HG02610 (cell line): ENCODE data around the gene NXN.
"Not testable (repeated sequence)": the region's sequence is repeated elsewhere in the genome, so short reads cannot be mapped to it uniquely, and the experiment has no call there.

Experiments used
- ATAC-seq: cut with Tn5 transposase; IDR thresholded peaks from one replicate; pipeline ENCODE4 v1.9.1; 2021; ENCODE audit warnings: mild to moderate bottlenecking, moderate library complexity; ENCODE audit not compliant: unreplicated experiment

Gene NXN

DNA sequence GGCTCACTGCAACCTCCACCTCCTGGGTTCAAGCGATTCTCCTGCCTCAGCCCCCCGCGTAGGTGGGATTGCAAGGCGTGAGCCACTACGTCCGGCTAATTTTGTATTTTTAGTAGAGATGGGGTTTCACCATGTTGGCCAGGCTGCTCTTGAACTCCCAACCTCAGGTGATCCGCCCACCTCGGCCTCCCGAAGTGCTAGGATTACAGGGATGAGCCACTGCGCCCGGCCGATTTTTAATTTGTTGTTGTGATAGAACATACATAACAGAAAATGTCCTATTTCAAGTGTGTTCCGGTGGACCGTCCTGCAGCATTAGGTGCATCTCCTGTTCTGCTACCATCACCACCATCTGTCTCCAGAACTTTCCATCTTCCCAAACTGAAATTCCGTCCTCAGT, 55.3 kb downstream of the NXN start:
- ATAC-seq = not testable (repeated sequence)

GRCh38 chr17:923633-924032, 55.9 kb downstream of the NXN start:
- no peak for ATAC-seq

- no peak for ATAC-seq
Measured at GRCh38 chr17:921161-921560, 58.4 kb downstream of the NXN start.

DNA sequence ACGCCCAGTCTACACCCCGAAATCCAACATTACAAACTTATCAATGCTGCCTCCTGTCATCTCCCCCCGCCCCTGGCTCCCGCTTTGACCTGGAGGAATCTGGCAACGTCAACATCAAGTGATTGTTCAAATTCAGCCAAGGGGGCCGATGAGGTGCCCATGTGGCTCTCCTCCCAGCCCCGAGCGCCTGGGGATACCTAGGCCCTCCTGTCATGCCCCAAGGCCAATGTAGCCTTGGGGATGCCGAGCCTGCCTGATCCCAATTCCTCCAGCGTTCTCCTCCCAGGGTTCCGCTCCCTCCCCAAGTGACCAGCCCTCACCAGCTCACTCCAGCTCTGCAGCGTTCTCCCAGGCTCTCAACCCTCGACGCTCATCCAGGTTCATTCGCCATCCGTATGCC, 59.4 kb downstream of the NXN start:
- ATAC-seq = no peak

- no peak for ATAC-seq
Measured at GRCh38 chr17:917941-918740, 61.4 kb downstream of the NXN start.

DNA sequence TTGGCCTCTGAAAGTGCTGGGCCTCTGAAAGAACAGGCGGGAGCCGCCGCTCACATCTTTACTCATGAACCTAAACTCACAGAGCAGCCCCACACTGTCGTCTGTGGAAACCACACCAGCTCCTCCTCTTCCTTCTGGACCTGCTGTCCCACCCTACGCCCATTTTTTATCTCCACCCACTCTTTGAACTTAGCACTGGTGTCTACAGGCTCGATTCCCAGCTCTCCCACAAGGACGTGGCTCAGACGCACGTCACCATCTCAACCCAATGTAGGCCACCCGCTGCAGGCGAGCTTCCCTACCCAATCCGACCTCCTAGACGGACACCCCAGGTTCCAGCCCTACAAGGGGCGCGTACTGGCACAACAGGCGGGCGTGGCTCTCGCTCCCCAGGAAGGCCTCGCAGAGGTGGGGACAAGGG, 62.2 kb downstream of the NXN start:
- ATAC-seq = no peak

- no peak for ATAC-seq
Measured at GRCh38 chr17:916315-916714, 63.3 kb downstream of the NXN start.

DNA sequence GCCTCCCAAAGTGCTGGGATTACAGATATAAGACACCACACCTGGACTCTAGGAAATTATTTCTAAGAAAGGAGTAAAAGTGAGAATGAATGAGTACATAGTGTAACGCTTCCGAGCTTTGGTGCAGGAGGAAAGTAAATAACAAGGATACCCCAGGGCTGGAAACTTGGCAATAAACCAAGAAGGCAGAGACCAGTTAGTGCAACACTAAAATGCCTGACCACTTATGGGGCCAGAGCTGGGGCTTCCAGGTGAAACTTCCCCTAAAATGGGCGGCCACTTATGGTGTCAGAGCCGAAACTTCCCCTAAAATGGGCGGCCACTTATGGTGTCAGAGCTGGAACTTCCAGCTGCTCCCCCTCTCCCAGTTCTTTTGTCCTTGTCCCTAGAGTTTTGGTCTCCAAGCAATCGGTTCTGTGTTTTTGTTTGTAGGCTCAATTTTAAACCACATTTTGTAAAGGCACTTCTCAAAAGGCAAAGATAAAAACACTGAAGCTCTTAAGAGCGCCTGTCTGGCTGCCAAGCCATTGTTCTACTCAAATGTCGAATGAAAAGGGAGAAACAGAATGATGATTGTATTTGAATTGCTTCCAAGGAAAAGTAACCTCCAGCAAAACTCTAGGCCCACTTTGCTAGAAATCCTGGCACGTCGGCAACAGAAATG, 63.9 kb downstream of the NXN start:
- ATAC-seq = no peak

GRCh38 chr17:914561-914960, 65.0 kb downstream of the NXN start:
- no peak for ATAC-seq

DNA sequence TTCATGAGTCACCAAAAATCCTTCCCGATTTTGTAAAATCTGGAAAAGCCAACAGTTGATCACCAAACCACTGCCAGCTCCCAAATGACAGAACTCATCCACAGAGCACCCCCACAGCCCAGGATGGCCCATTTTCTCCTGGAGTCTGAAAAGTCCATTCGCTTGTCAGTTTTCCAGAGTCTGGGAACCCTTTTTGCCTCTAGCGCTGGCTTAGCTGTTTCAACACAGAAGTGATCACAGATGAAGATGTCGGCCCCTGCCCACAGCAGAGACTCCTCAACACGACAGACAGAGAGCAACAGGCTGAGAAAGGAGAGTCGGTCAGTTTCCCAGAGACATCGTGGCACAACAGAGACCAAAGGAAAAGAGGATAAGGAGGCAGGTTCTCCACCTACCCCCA, 66.4 kb downstream of the NXN start:
- no peak for ATAC-seq

DNA sequence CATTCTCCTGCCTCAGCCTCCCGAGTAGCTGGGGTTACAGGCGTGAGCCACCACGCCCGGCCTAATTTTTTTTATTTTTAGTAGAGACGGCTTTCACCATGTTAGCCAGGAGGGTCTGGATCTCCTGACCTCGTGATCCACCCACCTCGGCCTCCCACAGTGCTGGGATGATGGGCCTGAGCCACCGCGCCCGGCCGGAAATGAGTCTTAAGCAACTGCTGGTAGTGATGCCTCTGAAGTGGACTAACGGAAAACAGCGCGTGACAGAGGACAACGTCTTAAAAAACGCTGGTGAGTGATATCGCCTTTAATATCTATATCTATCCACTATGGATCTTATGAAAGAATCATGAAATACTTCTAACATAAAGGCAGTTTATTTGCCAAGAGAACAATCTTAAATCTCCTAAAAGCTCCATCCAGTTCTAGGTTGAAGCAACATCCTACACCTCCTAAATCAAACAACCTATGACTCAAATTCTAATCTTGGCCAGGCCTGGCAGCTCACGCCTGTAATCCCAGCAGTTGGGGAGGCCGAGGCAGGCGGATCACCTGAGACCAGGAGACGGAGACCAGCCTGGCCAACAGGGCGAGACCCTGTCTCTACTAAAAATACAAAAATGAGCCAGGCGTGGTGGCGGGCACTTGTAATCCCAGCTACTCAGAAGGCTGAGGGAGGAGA, 69.8 kb downstream of the NXN start:
- ATAC-seq = no peak

- no peak for ATAC-seq
Measured at GRCh38 chr17:907725-908124, 71.9 kb downstream of the NXN start.

DNA sequence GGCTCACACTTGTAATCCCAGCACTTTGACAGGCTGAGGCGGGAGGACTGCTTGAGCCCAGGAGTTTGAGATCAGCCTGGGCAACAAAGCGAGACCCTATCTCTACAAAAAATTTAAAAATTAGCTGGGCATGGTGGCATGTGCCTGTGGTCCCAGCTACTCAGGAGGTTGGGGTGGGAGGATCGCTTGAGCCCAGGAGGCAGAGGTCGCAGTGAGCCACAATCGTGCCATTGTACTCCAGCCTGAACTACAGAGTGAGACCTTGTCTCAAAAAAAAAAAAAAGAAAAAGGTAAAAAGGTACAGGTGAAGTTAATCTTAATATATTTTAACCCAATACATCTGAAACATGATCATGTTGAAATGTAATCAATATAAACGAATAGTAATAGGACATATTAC, 73.9 kb downstream of the NXN start:
- not testable (repeated sequence) for ATAC-seq

GRCh38 chr17:903691-904481, 75.7 kb downstream of the NXN start:
- ATAC-seq = no peak

DNA sequence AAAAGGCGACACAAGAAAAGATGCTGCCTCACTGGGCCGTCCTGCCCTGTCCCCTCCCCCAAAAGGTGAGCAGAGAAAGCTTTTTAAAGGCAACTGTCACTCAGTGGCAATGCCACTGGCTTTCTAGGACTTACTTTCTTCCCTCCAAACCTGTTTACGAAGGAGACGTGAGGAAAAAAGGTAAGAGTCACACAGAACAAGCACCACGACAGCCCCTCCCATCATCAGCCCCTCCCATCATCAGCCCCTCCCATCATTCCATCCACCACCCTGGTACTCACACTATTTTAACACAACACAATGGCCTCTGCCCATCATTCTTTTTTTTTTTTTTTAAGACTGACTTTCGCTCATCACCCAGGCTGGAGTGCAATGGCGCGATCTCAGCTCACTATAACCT, 77.1 kb downstream of the NXN start:
- no peak for ATAC-seq

DNA sequence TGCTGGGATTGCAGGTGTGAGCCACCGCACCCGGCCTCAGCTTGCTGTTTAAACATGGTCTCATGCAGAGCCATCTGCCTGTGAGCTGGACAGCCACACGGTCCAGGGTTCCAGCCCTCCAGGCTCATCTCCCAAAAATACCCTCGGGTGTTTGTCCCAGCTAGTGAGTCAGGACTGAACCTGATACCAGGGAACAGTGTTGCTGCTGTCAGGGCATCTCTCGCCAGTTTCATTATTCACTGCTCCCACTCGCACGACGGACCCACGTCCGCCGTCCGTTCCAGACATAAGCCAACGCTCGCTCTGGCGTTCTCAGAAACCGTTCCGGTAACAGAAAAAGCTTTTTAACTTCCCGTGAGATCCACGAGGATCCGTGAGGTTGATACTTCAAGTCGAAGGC, 77.6 kb downstream of the NXN start:
- no peak for ATAC-seq

- ATAC-seq = no peak
Measured at GRCh38 chr17:901191-901950, 78.2 kb downstream of the NXN start.

DNA sequence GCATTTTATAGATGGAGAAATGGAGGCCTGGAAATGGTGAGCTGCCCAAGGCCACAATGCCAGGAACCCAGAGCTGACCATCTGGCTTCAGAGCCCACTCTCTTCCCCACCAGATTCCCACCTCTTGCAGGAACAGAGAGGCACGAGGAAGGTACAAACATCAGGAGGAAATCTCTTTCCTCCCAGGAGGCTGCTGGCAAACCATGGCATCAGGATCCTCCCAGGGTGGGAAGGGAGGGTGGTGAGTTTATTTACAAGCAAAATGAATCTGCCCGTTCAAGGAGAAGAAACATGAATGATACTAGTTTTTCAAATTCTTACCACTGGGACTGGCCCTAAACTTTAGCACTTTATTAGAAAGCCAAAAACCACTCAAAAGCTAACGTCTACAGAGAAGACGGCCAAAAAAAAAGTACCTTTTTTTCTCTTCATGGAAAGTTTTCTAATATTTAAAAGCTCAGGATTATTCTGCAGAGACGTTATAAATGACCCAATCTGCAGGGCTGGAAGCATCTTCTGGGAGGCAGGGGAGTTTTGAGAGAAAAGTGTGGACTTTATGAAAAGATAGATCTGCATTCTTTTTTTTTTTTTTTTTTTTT, 79.1 kb downstream of the NXN start:
- no peak for ATAC-seq

DNA sequence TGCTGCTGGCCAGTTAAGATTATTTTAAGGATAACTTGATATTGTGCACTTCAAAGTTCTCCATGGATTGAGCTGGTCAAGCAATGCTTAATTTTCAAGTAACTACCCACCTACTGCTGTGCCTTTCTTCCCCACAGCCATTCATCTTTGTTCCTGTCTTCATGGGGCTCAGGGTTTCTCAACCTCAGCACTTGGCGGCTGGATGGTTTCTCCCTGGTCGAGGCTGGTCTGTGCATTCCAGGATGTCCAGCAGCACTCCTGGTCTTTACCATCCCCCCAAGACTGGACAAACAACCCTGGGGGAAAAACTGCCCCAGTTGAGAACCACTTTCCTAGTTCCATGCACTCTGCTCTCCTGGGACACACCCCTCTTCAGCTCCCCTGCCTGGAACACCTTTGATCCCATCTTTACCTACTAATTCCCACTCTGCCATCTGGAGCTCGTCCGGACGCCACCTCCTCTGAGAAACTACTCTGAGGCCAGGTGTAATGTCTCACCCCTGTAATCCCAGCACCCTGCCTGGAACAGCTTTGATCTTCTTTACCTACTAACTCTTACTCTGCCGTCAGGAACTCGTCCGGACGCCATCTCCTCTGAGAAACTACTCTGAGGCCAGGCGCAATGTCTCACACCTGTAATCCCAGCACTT, 81.5 kb downstream of the NXN start:
- ATAC-seq = no peak
